Adrenal gland (tissue), 5 donors: ENCODE measurements around the gene FOSB.

Experiments
- POLR2A ChIP-seq, 2 donors: fragments of 450-650 bp; IDR thresholded peaks; one replicate each; pipeline ENCODE4 v1.6.1; 2017; ENCODE audit warnings: antibody characterized with exemption in 2 of 2, mild to moderate bottlenecking in 2 of 2, moderate library complexity in 1 of 2
- TF ChIP-seq, protein P1 (sequence below), 6 experiments: fragments of 450-650 bp in 4 of 6; fragments of 200-600 bp in 2 of 6; sonication (generic) in 1 of 6; IDR thresholded peaks; 1 replicate in 5 of 6; 2 replicates in 1 of 6; pipeline versions ENCODE4 v1.5.1 to v1.8.0; 2016 to 2021; ENCODE audit warnings: antibody characterized with exemption in 6 of 6, mild to moderate bottlenecking in 2 of 6, moderate library complexity in 1 of 6
- donor health status: DM: no; HTN: no; CAD: no.

DNA sequence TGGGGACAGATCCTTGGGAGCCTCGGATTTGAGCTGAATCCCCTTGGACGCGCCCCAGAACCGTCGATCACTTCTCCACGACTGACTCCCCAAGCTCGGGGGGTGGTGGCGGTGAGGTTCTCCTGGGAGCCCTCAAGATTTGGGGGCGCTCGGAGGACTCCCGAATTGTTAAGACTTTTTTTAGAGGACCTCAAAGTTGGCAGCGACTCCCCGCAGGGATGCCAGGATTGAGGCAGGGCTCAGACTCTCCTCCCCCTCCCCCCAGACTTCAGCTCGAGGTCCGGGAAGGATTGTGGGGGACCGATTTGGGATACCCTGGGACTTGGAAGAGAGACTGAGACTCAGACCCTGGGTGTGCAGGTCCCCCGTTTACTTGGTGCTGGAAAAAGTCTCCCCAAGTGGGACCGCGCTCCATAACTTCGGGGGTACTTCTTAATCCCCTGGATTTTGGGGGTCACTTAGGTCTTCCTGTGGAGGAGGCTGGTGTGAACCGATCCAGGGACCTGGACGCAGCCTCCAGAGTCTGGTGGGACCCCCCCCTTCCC, 40.1 kb downstream of the FOSB start:
- TF ChIP-seq, protein P1, sequence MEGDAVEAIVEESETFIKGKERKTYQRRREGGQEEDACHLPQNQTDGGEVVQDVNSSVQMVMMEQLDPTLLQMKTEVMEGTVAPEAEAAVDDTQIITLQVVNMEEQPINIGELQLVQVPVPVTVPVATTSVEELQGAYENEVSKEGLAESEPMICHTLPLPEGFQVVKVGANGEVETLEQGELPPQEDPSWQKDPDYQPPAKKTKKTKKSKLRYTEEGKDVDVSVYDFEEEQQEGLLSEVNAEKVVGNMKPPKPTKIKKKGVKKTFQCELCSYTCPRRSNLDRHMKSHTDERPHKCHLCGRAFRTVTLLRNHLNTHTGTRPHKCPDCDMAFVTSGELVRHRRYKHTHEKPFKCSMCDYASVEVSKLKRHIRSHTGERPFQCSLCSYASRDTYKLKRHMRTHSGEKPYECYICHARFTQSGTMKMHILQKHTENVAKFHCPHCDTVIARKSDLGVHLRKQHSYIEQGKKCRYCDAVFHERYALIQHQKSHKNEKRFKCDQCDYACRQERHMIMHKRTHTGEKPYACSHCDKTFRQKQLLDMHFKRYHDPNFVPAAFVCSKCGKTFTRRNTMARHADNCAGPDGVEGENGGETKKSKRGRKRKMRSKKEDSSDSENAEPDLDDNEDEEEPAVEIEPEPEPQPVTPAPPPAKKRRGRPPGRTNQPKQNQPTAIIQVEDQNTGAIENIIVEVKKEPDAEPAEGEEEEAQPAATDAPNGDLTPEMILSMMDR (IDR thresholded peaks at IDR 0.05) = no peak
- TF ChIP-seq POLR2A (IDR thresholded peaks at IDR 0.05) = no peak
